Coronary artery (tissue), 2 donors: Measurements from ENCODE around the gene GPBP1.
"Not testable (repeated sequence)": the region's sequence is repeated elsewhere in the genome, so short reads cannot be mapped to it uniquely, and the experiment has no call there.

Experiments
- DNase-seq: peaks from one replicate; pipeline ENCODE4 v3.0.0-alpha.2; 2017; ENCODE audit warnings: low spot score
- H3K27ac ChIP-seq, 2 donors: fragments of 200-600 bp; sonication (generic); one replicate each; pipeline ENCODE4 v1.5.1; 2016 to 2019
- H3K4me3 ChIP-seq: fragments of 200-600 bp; sonication (generic); 2 replicates; pipeline ENCODE4 v1.5.1; 2016; ENCODE audit warnings: mild to moderate bottlenecking, moderate library complexity
- CTCF ChIP-seq: fragments of 200-600 bp; sonication (generic); IDR thresholded peaks from one replicate; pipeline ENCODE4 v1.5.1; 2019; ENCODE audit warnings: antibody characterized with exemption

GPBP1 gene

GRCh38 chr5:57280853-57281252 is 107.0 kb downstream of the GPBP1 start:
- Histone ChIP-seq H3K27ac (no peak overlapping the region), H3K4me3 (no peak overlapping the region)
- TF ChIP-seq CTCF = no peak
- no peak for DNase-seq

GRCh38 chr5:57285084-57285483 is 111.2 kb downstream of the GPBP1 start:
- H3K27ac ChIP-seq, H3K4me3 ChIP-seq, DNase-seq: not testable (repeated sequence)

GRCh38 chr5:57291894-57292293 is 118.0 kb downstream of the GPBP1 start:
- H3K4me3 ChIP-seq = no peak overlapping the region
- no peak for TF ChIP-seq CTCF
- H3K27ac ChIP-seq = no peak overlapping the region
- no peak for DNase-seq

GRCh38 chr5:57292336-57292735 is 118.5 kb downstream of the GPBP1 start:
- TF ChIP-seq CTCF = no peak
- Histone ChIP-seq H3K4me3 (no peak overlapping the region), H3K27ac (no peak overlapping the region)
- DNase-seq = no peak

GRCh38 chr5:57298295-57298984 is 124.6 kb downstream of the GPBP1 start:
- peak overlapping the region in 1 of 2 donors; percentile 56 for H3K27ac ChIP-seq
- peak; percentile 76 for TF ChIP-seq CTCF
- DNase-seq = peak; percentile 79
- H3K4me3 ChIP-seq = peak overlapping the region; percentile 57

- peak overlapping the region; percentile 57 for H3K4me3 ChIP-seq
- peak overlapping the region in 1 of 2 donors; percentile 56 for H3K27ac ChIP-seq
- no peak for DNase-seq
- TF ChIP-seq CTCF = peak; percentile 66
These were observed 125.2 kb downstream of the GPBP1 start for GRCh38 chr5:57298985-57299491.

- DNase-seq = no peak
- Histone ChIP-seq H3K27ac (no peak overlapping the region), H3K4me3 (no peak overlapping the region)
- no peak for TF ChIP-seq CTCF
These were observed 126.1 kb downstream of the GPBP1 start for GRCh38 chr5:57299986-57300385.
